NT2/D1 (cell line): ENCODE measurements around the gene SPRTN.

Experiments used
- SUZ12 ChIP-seq: IDR thresholded peaks from 2 replicates; pipeline ENCODE4 v1.6.1; 2011; ENCODE audit not compliant: insufficient read length, insufficient read depth; ENCODE audit errors: extremely low read depth
- YY1 ChIP-seq: IDR thresholded peaks from 2 replicates; pipeline ENCODE4 v1.6.1; 2011; ENCODE audit not compliant: insufficient read length, insufficient read depth

GRCh38 chr1:231376101-231376500 lies 38.0 kb downstream of the SPRTN start:
- TF ChIP-seq YY1 (no peak), SUZ12 (no peak)
